ENCODE measurements around the gene VPS51.

DNA sequence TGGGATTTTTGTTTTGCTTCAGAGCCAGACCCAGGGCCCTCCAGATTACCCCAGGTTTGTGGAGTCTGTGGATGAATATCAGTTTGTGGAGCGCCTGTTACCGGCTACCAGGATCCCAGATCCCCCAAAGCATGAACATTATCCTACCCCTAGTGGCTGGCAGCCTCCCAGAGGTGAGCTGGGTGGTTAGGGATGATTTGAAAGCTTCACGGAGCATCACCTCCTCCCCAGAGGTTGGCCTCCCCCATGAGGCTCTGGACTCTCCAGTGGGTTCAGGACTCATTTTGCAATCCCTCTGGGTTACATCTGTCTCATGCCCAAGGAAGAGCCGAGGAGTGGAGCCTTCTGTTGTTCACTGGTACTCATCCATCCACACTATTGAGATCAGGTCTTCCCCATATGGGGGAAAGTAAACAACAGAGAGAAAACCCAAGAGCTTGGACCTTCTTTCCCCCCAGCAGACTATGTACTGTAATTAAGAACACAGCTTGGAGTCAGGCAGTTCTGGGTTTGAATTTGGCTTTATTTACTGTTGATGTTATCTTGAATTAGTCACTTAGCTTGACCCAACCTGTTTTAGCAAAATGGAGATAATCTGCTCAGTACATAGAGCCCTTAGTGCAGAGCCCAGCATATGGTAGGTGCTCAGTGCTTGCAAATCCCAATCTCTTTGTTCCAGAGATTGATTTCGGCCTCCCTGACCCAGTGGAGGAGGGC, 28.6 kb downstream of the VPS51 start:
- no peak for TF ChIP-seq POLR2A (IDR thresholded peaks at IDR 0.05)
- TF ChIP-seq, protein P1, sequence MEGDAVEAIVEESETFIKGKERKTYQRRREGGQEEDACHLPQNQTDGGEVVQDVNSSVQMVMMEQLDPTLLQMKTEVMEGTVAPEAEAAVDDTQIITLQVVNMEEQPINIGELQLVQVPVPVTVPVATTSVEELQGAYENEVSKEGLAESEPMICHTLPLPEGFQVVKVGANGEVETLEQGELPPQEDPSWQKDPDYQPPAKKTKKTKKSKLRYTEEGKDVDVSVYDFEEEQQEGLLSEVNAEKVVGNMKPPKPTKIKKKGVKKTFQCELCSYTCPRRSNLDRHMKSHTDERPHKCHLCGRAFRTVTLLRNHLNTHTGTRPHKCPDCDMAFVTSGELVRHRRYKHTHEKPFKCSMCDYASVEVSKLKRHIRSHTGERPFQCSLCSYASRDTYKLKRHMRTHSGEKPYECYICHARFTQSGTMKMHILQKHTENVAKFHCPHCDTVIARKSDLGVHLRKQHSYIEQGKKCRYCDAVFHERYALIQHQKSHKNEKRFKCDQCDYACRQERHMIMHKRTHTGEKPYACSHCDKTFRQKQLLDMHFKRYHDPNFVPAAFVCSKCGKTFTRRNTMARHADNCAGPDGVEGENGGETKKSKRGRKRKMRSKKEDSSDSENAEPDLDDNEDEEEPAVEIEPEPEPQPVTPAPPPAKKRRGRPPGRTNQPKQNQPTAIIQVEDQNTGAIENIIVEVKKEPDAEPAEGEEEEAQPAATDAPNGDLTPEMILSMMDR (IDR thresholded peaks at IDR 0.05), result no peak

Data from suprapubic skin (tissue), 3 donors.